Glutamatergic neuron (in vitro differentiated cells): ENCODE data around the gene BTNL3. TPM values are rescaled to one million over a fixed set of nuclear protein-coding genes. Genes with fewer than 3 reads are reported as not detected.

Experiments used
- DNase-seq: peaks from one replicate; pipeline ENCODE4 v3.0.0; 2022
- H3K27ac Mint-ChIP-seq: one replicate; pipeline ENCODE4 v1.8.0; 2020; ENCODE audit warnings: mild to moderate bottlenecking, mixed read lengths, inconsistent platforms; ENCODE audit not compliant: unreplicated experiment
- H3K27me3 Mint-ChIP-seq: one replicate; pipeline ENCODE4 v1.8.0; 2020; ENCODE audit warnings: mild to moderate bottlenecking, moderate library complexity, mixed read lengths, inconsistent platforms; ENCODE audit not compliant: unreplicated experiment
- H3K36me3 Mint-ChIP-seq: one replicate; pipeline ENCODE4 v1.8.0; 2020; ENCODE audit warnings: mild to moderate bottlenecking, mixed read lengths, inconsistent platforms; ENCODE audit not compliant: unreplicated experiment
- H3K4me1 Mint-ChIP-seq: one replicate; pipeline ENCODE4 v1.8.0; 2020; ENCODE audit warnings: mild to moderate bottlenecking, low read depth, mixed read lengths, inconsistent platforms; ENCODE audit not compliant: unreplicated experiment
- H3K4me3 Mint-ChIP-seq: one replicate; pipeline ENCODE4 v1.8.0; 2020; ENCODE audit warnings: mild to moderate bottlenecking, mixed read lengths, inconsistent platforms; ENCODE audit not compliant: unreplicated experiment
- H3K9me3 Mint-ChIP-seq: one replicate; pipeline ENCODE4 v1.8.0; 2020; ENCODE audit warnings: mild to moderate bottlenecking, moderate library complexity, mixed read lengths, inconsistent platforms; ENCODE audit not compliant: unreplicated experiment
- CTCF ChIP-seq: fragments of 200-600 bp; sonication (generic); IDR thresholded peaks from one replicate; pipeline ENCODE4 v1.5.0; 2021; ENCODE audit not compliant: partially characterized antibody, unreplicated experiment
- long read RNA-seq: library from polyadenylated mRNA; unstranded; transcript quantifications from one replicate; pipeline ENCODE4 v2.0.0, GENCODE V29; 2020; ENCODE audit not compliant: unreplicated experiment
- total RNA-seq: library from RNA; stranded (reverse); fragmentation: NEBNext Ultra II Directional; extraction: Animal tissue kit (Norgen Biotek cat#: 25700); gene quantifications from one replicate; pipeline ENCODE4 v1.2.1, GENCODE V29; 2021; ENCODE audit not compliant: unreplicated experiment

The BTNL3 gene
- not detected for total RNA-seq
- long read RNA-seq, result 0 reads

DNA sequence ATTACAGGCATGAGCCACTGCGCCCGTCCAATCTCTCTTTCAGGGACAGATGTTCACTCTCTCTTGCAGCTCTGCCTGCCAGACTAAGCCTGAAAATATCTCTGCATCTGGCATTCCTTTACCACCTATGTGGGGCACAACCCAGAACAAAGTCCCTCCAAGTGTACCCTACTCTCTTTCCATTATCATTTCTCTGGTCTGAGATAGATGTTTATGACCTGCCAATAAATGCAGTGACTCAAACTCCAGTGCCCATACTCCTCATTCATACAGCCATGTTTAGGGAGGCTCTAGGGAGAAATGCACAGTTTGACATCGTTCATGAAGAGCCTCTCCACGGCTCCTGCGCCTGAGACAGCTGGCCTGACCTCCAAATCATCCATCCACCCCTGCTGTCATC is at the start of gene BTNL3:
TSS of gene BTNL3 (plus strand) at position 255 of the 400 bp plus-strand sequence. CDS start 183 bp downstream, outside the sequence.
- Mint-ChIP-seq H3K36me3 (no peaks in the 10 kb centered on the region), H3K27me3 (no peaks in the 10 kb centered on the region), H3K4me3 (no peak within 1 kb of the TSS), H3K9me3 (no peaks in the 10 kb centered on the region), H3K27ac (no peak within 1 kb of the TSS), H3K4me1 (no peaks in the 10 kb centered on the region)
- no peak for DNase-seq
- TF ChIP-seq CTCF, result no peak

DNA sequence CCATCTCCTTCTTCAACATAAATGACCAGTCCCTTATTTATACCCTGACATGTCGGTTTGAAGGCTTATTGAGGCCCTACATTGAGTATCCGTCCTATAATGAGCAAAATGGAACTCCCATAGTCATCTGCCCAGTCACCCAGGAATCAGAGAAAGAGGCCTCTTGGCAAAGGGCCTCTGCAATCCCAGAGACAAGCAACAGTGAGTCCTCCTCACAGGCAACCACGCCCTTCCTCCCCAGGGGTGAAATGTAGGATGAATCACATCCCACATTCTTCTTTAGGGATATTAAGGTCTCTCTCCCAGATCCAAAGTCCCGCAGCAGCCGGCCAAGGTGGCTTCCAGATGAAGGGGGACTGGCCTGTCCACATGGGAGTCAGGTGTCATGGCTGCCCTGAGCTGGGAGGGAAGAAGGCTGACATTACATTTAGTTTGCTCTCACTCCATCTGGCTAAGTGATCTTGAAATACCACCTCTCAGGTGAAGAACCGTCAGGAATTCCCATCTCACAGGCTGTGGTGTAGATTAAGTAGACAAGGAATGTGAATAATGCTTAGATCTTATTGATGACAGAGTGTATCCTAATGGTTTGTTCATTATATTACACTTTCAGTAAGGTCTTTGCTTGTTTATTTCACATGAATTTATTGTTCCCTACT is 38.2 kb upstream of the BTNL3 start:
- no peaks in the 10 kb centered on the region for H3K4me1 Mint-ChIP-seq
- no peaks in the 10 kb centered on the region for H3K36me3 Mint-ChIP-seq
- no peaks in the 10 kb centered on the region for H3K9me3 Mint-ChIP-seq
- H3K4me3 Mint-ChIP-seq, result no peak overlapping the region
- no peaks in the 10 kb centered on the region for H3K27me3 Mint-ChIP-seq
- TF ChIP-seq CTCF, result no peak
- DNase-seq, result no peak
- H3K27ac Mint-ChIP-seq, result no peak overlapping the region

- no peak overlapping the region for H3K27ac Mint-ChIP-seq
- no peak for DNase-seq
- no peaks in the 10 kb centered on the region for H3K36me3 Mint-ChIP-seq
- no peak for TF ChIP-seq CTCF
- no peaks in the 10 kb centered on the region for H3K4me1 Mint-ChIP-seq
- no peak overlapping the region for H3K4me3 Mint-ChIP-seq
- no peaks in the 10 kb centered on the region for H3K27me3 Mint-ChIP-seq
- H3K9me3 Mint-ChIP-seq, result no peaks in the 10 kb centered on the region
These were observed 29.0 kb upstream of the BTNL3 start for GRCh38 chr5:180959661-180960060.

- Mint-ChIP-seq H3K27me3 (no peaks in the 10 kb centered on the region), H3K27ac (no peak overlapping the region), H3K4me1 (no peaks in the 10 kb centered on the region), H3K9me3 (no peaks in the 10 kb centered on the region), H3K36me3 (no peaks in the 10 kb centered on the region), H3K4me3 (no peak overlapping the region)
- no peak for DNase-seq
- TF ChIP-seq CTCF, result no peak
These were observed 28.4 kb upstream of the BTNL3 start for GRCh38 chr5:180960209-180960608.

- no peaks in the 10 kb centered on the region for H3K36me3 Mint-ChIP-seq
- H3K9me3 Mint-ChIP-seq, result no peaks in the 10 kb centered on the region
- H3K27me3 Mint-ChIP-seq, result no peaks in the 10 kb centered on the region
These were observed 19.2 kb upstream of the BTNL3 start for GRCh38 chr5:180969406-180969805.

More at GRCh38 chr5:180969406-180969805, 19.2 kb upstream of the BTNL3 start:
- no peak overlapping the region for H3K27ac Mint-ChIP-seq
- TF ChIP-seq CTCF, result no peak
- no peaks in the 10 kb centered on the region for H3K4me1 Mint-ChIP-seq
- no peak overlapping the region for H3K4me3 Mint-ChIP-seq
- no peak for DNase-seq
